Heart left ventricle (tissue), 16 donors: Measurements from ENCODE around the gene PAX4. TPM values are rescaled to one million over a fixed set of nuclear protein-coding genes. Genes with fewer than 3 reads are reported as not detected.

ENCODE experiments used
- ATAC-seq, 4 donors: fragments of 200-7000 bp; cut with Tn5 transposase; one replicate each; pipeline ENCODE4 v1.9.1; 2020 to 2022; ENCODE audit warnings: moderate library complexity in 4 of 4, mild to moderate bottlenecking in 3 of 4, moderate number of reproducible peaks in 1 of 4
- DNase-seq, 5 donors: peaks; one replicate each; pipeline ENCODE4 v3.0.0-alpha.2; 2020
- H3K27ac ChIP-seq, 12 donors: fragments of 200-600 bp; sonication (generic) in 4 of 12; one replicate each; pipeline versions ENCODE4 v1.5.0 to v1.8.0; 2016 to 2022; ENCODE audit warnings: mild to moderate bottlenecking in 2 of 12
- H3K27me3 ChIP-seq, 9 donors: fragments of 200-600 bp; sonication (generic) in 2 of 9; one replicate each; pipeline versions ENCODE4 v1.5.1 to v1.8.0; 2016 to 2022; ENCODE audit warnings: mild to moderate bottlenecking in 3 of 9
- H3K36me3 ChIP-seq, 9 donors: fragments of 200-600 bp; sonication (generic) in 2 of 9; one replicate each; pipeline versions ENCODE4 v1.5.0 to v1.8.0; 2018 to 2022; ENCODE audit warnings: mild to moderate bottlenecking in 2 of 9
- H3K4me1 ChIP-seq, 12 donors: fragments of 200-600 bp; sonication (generic) in 4 of 12; one replicate each; pipeline versions ENCODE4 v1.5.0 to v1.8.0; 2016 to 2022; ENCODE audit warnings: mild to moderate bottlenecking in 3 of 12
- H3K4me3 ChIP-seq, 12 donors: fragments of 200-600 bp; sonication (generic) in 4 of 12; one replicate each; pipeline versions ENCODE4 v1.5.0 to v1.8.0; 2017 to 2022; ENCODE audit warnings: mild to moderate bottlenecking in 9 of 12, moderate library complexity in 4 of 12
- H3K9me3 ChIP-seq, 12 donors: fragments of 200-600 bp; sonication (generic) in 4 of 12; one replicate each; pipeline versions ENCODE4 v1.5.0 to v1.8.0; 2016 to 2022; ENCODE audit warnings: mild to moderate bottlenecking in 1 of 12
- CTCF ChIP-seq, 12 donors: fragments of 200-600 bp; sonication (generic) in 4 of 12; IDR thresholded peaks; one replicate each; pipeline versions ENCODE4 v1.5.0 to v1.8.0; 2018 to 2022; ENCODE audit warnings: antibody characterized with exemption in 12 of 12, mild to moderate bottlenecking in 5 of 12
- POLR2A ChIP-seq, 2 donors: fragments of 450-650 bp; IDR thresholded peaks; one replicate each; pipeline ENCODE4 v1.6.1; 2017; ENCODE audit warnings: antibody characterized with exemption in 2 of 2, mild to moderate bottlenecking in 2 of 2, moderate library complexity in 2 of 2
- WGBS, 4 donors: extraction: QIAGEN DNeasy Blood & Tissue Kit in 2 of 4; methylation state at CpG; one replicate each; pipeline versions ENCODE4 v1.1.5 to v1.1.7; 2013 to 2018; 5-methylcytosine and 5-hydroxymethylcytosine counted together
- intact Hi-C, 10 donors: fragments of 100-400 bp; cut with DNase I; formaldehyde crosslinking; loops; one replicate each; pipeline versions ENCODE4 v1.11.1 to v1.14.2; 2022
- polyA plus RNA-seq, 2 donors: library from polyadenylated mRNA; stranded (reverse); fragments of 200-250 nt; gene quantifications; one replicate each; pipeline ENCODE4 v1.2.3, GENCODE V29; 2013
- total RNA-seq, 9 donors: library from RNA; depleted of rRNA in 2 of 9; stranded (reverse); fragments of >200 nt in 2 of 9; fragmentation: NEBNext Ultra II Directional in 3 of 9; extraction: Animal tissue kit (Norgen Biotek cat#: 25700) in 3 of 9; gene quantifications; one replicate each; pipeline versions ENCODE4 v1.1.0 to v1.2.4, GENCODE V29; 2016 to 2023
- donor health status: ischemic (EF 13 %, LVEDD 7.1; RV severe dilation, severe dysfunction).
- donor health status: healthy with polysubstance abuse.
- donor health status: DM: no; HTN: yes; CAD: no.
- donor health status: DM: no; HTN: no; CAD: no.
- donor health status: ischemic (EF 25% LVEDD 6.9; RV normal size, moderate dysfunction).
- donor health status: ischemic (EF 25% LVEDD 5.7; RV mildly dilated, moderate dysfunction).
- donor health status: healthy.
- donor health status: DM: yes; HTN: yes; CAD: no.
- donor health status: ischemic (EF 35%, LVEDD 5.7; RV mildly dilated, moderate dysfunction).
- donor health status: nonischemic (EF 11% LVEDD 7.7; RV severe dilation, severe dysfunction).
- donor health status: DM: yes; HTN: yes; CAD: no.
- donor health status: PGD.
- donor health status: ischemic (EF 29% LVEDD 5.4; RV normal size, mild dysfunction).
- donor health status: nonischemic (EF 23%, LVEDD 6.1; RV moderate dilation, normal function).

PAX4 gene
- total and polyA plus RNA-seq, 11 donors, result not detected

- peaks cover 0 to 18% (median 3%) of the 10 kb centered on the region in 12 donors for H3K9me3 ChIP-seq
- DNase-seq (no peak), ATAC-seq (no peak)
- H3K27me3 ChIP-seq, result peaks cover 0 to 34% (median 13%) of the 10 kb centered on the region in 9 donors
- no peak overlapping the region for H3K27ac ChIP-seq
- intact Hi-C loops, result no loop called here
- H3K36me3 ChIP-seq, result no peaks in the 10 kb centered on the region
- no peak overlapping the region for H3K4me3 ChIP-seq
- TF ChIP-seq POLR2A (IDR thresholded peaks at IDR 0.05) (no peak), CTCF (IDR thresholded peaks at IDR 0.05) (no peak)
- 78 to 84% (median 82%) methylated on average over 1 of the region's 1 CpG for WGBS, 4 donors
- no peaks in the 10 kb centered on the region for H3K4me1 ChIP-seq
These were observed 5.7 kb downstream of the PAX4 start for GRCh38 chr7:127612263-127612662.

GRCh38 chr7:127609297-127609696 lies 8.6 kb downstream of the PAX4 start:
- no peaks in the 10 kb centered on the region for H3K4me1 ChIP-seq
- peaks cover 0 to 13% (median 0%) of the 10 kb centered on the region in 9 donors for H3K27me3 ChIP-seq
- intact Hi-C loops, result no loop called here
- H3K27ac ChIP-seq, result no peak overlapping the region
- TF ChIP-seq POLR2A (IDR thresholded peaks at IDR 0.05) (no peak), CTCF (IDR thresholded peaks at IDR 0.05) (no peak)
- H3K9me3 ChIP-seq, result peaks cover 0 to 18% (median 3%) of the 10 kb centered on the region in 12 donors
- ATAC-seq (no peak), DNase-seq (no peak)
- H3K4me3 ChIP-seq, result no peak overlapping the region
- WGBS, 4 donors, result 63 to 93% (median 91%) methylated on average over 2 to 6 of the region's 6 CpGs
- no peaks in the 10 kb centered on the region for H3K36me3 ChIP-seq

GRCh38 chr7:127608446-127608845 lies 9.5 kb downstream of the PAX4 start:
- Histone ChIP-seq H3K4me1 (no peaks in the 10 kb centered on the region), H3K4me3 (no peak overlapping the region), H3K9me3 (peaks cover 0 to 18% (median 3%) of the 10 kb centered on the region in 12 donors), H3K27me3 (peaks cover 0 to 5% (median 0%) of the 10 kb centered on the region in 9 donors), H3K27ac (no peak overlapping the region), H3K36me3 (no peaks in the 10 kb centered on the region)
- no peak for TF ChIP-seq POLR2A (IDR thresholded peaks at IDR 0.05)
- TF ChIP-seq CTCF (IDR thresholded peaks at IDR 0.05), result no peak
- 83 to 89% (median 85%) methylated on average over 6 of the region's 6 CpGs for WGBS, 4 donors
- DNase-seq (no peak), ATAC-seq (no peak)
- intact Hi-C loops, result no loop called here

- ATAC-seq (no peak), DNase-seq (no peak)
- WGBS, 4 donors, result 72 to 83% (median 79%) methylated on average over 3 of the region's 3 CpGs
- intact Hi-C loops, result no loop called here
- H3K27me3 ChIP-seq, result no peaks in the 10 kb centered on the region
- H3K4me1 ChIP-seq, result no peaks in the 10 kb centered on the region
- H3K4me3 ChIP-seq, result no peak overlapping the region
- no peak for TF ChIP-seq CTCF (IDR thresholded peaks at IDR 0.05)
- TF ChIP-seq POLR2A (IDR thresholded peaks at IDR 0.05), result no peak
- H3K36me3 ChIP-seq, result no peaks in the 10 kb centered on the region
- H3K27ac ChIP-seq, result no peak overlapping the region
- no peaks in the 10 kb centered on the region for H3K9me3 ChIP-seq
These were observed 17.1 kb downstream of the PAX4 start for GRCh38 chr7:127600885-127601284.
